Fibroblast of the aortic adventitia (primary cell): ENCODE measurements around the gene FZD4. TPM values are rescaled to one million over a fixed set of nuclear protein-coding genes. Genes with fewer than 3 reads are reported as not detected.
A peak's percentile ranks its signal among the peaks of the same experiment; 100 is the strongest.

ENCODE experiments used
- DNase-seq: peaks from one replicate; pipeline ENCODE4 v3.0.0-alpha.2; 2010; ENCODE audit warnings: low read depth
- H3K4me3 ChIP-seq: 2 replicates; pipeline ENCODE4 v1.5.1; 2011; ENCODE audit warnings: low read depth, mild to moderate bottlenecking, control low read depth, low read length, moderate library complexity
- total RNA-seq: library from RNA; depleted of rRNA; stranded (reverse); fragments of >200 nt; gene quantifications from 2 replicates; pipeline ENCODE4 v1.2.3, GENCODE V29; 2012; ENCODE audit warnings: low replicate concordance
- TF ChIP-seq, protein P1 (sequence below): IDR thresholded peaks from 2 replicates; pipeline ENCODE4 v1.5.1; 2011; ENCODE audit warnings: mild to moderate bottlenecking, low read length, control low read depth, inconsistent platforms; ENCODE audit not compliant: insufficient read depth

FZD4 gene
- total RNA-seq, 1 donor = 50.2 TPM

DNA sequence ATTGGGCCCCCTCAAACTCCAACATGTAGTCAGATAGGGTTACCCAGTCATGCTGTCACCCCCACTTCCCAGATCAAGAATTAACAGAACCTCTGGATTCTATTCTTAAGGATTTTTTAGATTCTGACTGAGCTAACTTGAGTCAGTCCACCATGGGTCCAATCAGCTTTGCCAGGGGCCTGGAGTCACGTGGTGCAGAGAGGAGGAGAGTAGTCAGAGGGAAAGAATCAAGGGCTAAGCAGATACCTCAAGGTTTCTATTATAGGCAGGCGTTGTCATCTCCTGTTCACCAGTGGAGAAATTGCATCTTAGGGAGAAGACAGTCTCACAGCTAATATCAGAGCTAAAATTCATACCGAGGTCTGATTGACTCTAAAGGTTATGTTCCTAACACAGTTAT lies 28.2 kb downstream of the FZD4 start:
- TF ChIP-seq, protein P1, sequence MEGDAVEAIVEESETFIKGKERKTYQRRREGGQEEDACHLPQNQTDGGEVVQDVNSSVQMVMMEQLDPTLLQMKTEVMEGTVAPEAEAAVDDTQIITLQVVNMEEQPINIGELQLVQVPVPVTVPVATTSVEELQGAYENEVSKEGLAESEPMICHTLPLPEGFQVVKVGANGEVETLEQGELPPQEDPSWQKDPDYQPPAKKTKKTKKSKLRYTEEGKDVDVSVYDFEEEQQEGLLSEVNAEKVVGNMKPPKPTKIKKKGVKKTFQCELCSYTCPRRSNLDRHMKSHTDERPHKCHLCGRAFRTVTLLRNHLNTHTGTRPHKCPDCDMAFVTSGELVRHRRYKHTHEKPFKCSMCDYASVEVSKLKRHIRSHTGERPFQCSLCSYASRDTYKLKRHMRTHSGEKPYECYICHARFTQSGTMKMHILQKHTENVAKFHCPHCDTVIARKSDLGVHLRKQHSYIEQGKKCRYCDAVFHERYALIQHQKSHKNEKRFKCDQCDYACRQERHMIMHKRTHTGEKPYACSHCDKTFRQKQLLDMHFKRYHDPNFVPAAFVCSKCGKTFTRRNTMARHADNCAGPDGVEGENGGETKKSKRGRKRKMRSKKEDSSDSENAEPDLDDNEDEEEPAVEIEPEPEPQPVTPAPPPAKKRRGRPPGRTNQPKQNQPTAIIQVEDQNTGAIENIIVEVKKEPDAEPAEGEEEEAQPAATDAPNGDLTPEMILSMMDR = no peak
- H3K4me3 ChIP-seq = no peak overlapping the region
- DNase-seq = no peak

DNA sequence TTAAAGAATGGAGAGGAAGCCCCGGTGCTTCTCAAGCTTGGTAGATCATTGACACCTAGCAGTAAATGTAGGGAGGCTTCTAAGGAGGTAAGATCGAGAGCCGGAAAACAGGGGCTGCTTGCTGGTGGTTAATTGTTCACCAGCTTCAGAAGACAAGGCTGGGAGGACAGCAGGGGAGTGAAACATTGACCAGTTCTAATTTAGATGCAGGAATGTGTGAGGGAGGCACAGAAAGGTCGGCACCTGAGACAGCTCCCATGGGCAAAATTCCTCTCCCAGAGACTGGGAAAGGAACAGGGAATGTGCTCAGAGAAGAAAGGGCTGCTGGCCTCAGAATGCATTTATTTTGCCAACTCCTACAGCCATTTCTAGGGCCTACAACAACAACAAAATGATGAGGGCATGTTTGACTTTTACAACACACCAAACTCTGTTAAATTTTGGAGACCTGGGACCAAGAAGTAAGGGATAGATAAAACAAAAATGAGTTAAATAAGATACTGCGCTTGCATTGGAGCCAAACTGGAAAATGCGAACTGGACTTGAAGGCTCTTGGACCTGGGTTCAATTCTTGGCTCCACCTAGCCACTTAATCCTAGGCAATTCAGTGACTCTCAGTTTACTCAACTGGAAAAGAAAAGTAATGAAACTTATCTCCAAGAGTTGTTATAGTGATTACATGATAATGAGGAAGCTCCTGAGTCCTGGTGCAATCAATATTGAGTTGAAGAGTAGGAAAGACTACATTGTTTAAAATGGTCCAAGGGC lies 31.0 kb downstream of the FZD4 start:
- H3K4me3 ChIP-seq = no peak overlapping the region
- peak; percentile 66 for DNase-seq
- TF ChIP-seq, protein P1 = no peak

DNA sequence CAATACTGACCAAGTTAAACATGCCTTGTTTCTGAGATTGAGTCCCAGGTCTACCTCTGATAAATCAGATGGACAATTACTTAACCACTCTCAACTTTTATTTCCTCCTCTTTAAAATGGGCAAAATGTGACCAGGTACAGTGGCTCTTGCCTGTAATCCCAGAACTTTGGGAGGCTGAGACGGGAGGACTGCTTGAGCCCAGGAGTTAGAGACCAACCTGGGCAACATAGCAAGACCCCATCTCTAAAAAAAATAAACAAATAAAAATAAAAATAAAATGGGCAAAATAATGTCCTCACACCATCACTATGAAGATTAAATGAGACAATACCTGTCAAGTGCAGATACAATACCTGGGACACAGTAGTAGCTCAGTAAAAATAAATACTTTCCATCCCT lies 33.0 kb downstream of the FZD4 start:
- TF ChIP-seq, protein P1 = no peak
- no peak overlapping the region for H3K4me3 ChIP-seq
- no peak for DNase-seq

DNA sequence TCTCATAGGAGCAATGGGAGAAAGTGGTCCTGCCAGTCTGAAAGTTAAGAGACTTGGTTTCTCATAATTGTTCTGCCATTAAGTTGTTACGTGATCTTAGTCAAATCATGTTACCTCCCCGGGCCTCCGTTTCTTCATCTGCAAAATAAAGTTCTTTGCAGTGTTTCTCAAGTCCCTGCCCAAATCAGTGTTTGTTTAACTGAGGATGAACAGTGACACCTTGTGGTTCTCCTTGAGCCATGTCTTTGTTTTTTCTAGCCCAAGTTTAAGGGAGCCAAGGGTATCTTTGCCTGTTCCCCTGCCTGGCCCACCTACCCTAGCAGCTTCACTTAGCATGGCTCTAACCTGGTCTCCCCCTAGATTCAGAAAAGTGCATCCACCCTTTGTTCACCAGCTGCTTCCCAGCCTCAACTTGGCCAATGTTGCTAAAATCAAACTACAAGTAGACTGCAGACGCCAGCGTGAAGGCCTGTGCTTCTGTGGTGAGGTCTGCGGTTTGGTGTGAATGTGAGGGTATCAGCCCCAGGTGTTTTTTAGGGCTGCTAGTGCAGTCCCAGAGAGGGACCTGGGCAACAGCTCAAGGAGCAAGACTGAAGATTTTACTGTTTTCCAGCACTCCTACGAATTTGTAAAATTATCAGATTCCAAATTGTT lies 35.5 kb downstream of the FZD4 start:
- H3K4me3 ChIP-seq = no peak overlapping the region
- TF ChIP-seq, protein P1 = peak; percentile 77
- peak; percentile 89 for DNase-seq

DNA sequence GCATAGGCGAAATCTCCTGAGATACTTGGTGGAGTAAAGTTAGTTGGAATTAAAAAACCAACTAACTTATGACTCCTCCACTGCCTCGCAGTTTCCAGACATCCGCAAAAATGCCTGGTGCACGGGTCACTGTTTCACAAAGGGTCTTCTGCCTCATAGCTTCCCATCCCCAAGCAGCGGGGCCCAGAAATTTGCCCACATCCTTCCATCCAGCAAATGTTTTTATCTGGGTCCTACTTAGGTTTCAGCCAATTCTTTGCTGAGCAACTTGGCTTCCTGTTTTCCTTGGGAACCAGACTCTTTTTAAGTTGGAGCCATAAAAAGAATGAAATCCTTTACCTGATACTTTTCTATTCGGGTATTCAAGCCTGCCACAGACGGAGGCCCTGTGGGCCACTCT lies 36.2 kb downstream of the FZD4 start:
- peak; percentile 55 for DNase-seq
- H3K4me3 ChIP-seq = no peak overlapping the region
- TF ChIP-seq, protein P1 = no peak

DNA sequence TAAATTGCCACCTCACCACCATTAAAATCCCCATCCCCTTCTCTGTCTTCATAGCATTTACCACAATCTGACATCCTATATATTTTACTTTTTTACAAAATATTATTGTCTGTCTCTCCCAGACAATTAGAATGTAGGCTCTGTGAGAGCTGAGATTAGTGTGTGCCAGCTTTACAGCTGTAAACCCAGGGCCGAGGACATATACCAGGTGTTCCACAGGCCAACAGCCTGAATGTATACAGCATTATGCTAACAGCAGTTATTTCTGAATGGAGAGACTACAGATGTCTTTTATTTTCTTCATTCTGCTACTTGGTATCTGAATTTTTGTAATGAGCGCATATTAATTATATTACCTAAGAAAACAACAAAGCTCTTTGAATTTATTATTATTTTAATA lies 36.7 kb downstream of the FZD4 start:
- DNase-seq = no peak
- TF ChIP-seq, protein P1 = no peak
- H3K4me3 ChIP-seq = no peak overlapping the region

DNA sequence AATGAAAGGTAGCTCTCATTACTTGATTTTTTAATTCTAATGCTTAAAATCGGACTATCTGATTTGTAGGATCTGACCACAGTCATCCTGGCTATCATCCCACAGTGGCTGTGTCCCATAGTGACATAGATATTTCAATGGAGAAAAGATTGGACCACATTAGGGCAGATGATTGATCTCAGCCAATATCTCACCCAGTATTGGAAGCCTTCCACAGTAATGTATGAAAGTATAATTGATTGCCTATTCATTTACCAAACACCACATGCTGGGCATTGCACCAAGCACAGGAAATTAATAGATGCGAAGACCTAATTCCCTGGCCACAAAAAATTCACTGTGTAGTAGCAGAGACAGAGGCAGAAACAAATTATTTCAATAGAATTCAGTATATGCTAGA lies 37.6 kb downstream of the FZD4 start:
- TF ChIP-seq, protein P1 = no peak
- DNase-seq = peak; percentile 36
- no peak overlapping the region for H3K4me3 ChIP-seq
